ENCODE data around the gene CBX3. TPM values are rescaled to one million over a fixed set of nuclear protein-coding genes. Genes with fewer than 3 reads are reported as not detected.

The CBX3 gene
- total and polyA plus RNA-seq, 10 of the 15 experiments (the other 5 are each of a cell fraction or from before 2014, with no cell fraction given) = 153 to 307 (median 225) TPM

DNA sequence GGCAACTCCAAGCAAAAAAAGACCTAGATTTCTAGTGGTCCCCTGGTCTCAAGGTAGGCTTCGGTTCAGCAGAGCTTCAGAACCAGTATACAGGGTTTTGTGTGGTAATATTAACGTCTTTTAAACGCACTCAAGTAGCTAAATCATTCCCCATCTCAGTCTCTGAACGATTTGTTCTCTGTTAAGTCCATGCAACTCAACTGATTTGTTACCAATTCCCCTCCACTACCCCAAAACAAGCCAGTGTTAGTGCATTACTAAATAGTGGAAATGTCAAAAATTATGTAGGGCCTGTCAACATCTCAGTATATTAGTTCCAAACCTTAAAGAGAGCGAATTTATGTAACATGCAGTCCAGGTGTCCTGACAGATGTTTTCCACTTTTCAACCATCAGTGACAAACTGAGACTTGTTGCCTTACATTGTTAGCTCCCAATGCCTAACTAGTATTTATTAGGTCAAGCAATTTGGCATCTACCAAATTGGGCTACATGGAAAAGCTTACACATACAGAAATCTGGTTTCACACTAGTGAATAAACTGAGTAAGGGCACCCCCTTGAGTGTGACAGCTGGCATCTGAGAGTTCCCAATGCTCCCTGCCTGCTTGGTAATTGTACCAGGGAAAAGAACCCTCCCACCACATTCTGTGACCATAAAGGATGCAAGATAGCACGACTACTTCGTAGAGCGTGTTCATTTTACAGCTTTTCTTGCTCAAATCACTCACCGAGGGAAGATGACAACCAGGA, 13.2 kb upstream of the CBX3 start (continued):
- TF ChIP-seq ATF2 (IDR thresholded peaks at IDR 0.05; ENCODE audit: low read length) (peak; percentile 81), TCF3 (IDR thresholded peaks at IDR 0.05; ENCODE audit: borderline replicate concordance, insufficient read depth, low read depth, low read length) (peak; percentile 8; the same call in 1 of the 2 replicates), POLR2AphosphoS2 (IDR thresholded peaks at IDR 0.05; ENCODE audit: low read depth, low read length) (peak; percentile 66; the same call in 1 of the 2 replicates), CBFB (IDR thresholded peaks at IDR 0.05; ENCODE audit: low read depth) (peak; percentile 17; the same call in 1 of the 2 replicates), LARP7 (IDR thresholded peaks at IDR 0.05) (no peak), RUNX3 (IDR thresholded peaks at IDR 0.05; ENCODE audit: low read length) (no peak)
- TF ChIP-seq, protein P1, sequence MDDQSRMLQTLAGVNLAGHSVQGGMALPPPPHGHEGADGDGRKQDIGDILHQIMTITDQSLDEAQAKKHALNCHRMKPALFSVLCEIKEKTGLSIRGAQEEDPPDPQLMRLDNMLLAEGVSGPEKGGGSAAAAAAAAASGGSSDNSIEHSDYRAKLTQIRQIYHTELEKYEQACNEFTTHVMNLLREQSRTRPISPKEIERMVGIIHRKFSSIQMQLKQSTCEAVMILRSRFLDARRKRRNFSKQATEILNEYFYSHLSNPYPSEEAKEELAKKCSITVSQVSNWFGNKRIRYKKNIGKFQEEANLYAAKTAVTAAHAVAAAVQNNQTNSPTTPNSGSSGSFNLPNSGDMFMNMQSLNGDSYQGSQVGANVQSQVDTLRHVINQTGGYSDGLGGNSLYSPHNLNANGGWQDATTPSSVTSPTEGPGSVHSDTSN (IDR thresholded peaks at IDR 0.05; ENCODE audit: insufficient replicate concordance, low read depth, low read length) = no peak
- TF ChIP-seq, protein P2, sequence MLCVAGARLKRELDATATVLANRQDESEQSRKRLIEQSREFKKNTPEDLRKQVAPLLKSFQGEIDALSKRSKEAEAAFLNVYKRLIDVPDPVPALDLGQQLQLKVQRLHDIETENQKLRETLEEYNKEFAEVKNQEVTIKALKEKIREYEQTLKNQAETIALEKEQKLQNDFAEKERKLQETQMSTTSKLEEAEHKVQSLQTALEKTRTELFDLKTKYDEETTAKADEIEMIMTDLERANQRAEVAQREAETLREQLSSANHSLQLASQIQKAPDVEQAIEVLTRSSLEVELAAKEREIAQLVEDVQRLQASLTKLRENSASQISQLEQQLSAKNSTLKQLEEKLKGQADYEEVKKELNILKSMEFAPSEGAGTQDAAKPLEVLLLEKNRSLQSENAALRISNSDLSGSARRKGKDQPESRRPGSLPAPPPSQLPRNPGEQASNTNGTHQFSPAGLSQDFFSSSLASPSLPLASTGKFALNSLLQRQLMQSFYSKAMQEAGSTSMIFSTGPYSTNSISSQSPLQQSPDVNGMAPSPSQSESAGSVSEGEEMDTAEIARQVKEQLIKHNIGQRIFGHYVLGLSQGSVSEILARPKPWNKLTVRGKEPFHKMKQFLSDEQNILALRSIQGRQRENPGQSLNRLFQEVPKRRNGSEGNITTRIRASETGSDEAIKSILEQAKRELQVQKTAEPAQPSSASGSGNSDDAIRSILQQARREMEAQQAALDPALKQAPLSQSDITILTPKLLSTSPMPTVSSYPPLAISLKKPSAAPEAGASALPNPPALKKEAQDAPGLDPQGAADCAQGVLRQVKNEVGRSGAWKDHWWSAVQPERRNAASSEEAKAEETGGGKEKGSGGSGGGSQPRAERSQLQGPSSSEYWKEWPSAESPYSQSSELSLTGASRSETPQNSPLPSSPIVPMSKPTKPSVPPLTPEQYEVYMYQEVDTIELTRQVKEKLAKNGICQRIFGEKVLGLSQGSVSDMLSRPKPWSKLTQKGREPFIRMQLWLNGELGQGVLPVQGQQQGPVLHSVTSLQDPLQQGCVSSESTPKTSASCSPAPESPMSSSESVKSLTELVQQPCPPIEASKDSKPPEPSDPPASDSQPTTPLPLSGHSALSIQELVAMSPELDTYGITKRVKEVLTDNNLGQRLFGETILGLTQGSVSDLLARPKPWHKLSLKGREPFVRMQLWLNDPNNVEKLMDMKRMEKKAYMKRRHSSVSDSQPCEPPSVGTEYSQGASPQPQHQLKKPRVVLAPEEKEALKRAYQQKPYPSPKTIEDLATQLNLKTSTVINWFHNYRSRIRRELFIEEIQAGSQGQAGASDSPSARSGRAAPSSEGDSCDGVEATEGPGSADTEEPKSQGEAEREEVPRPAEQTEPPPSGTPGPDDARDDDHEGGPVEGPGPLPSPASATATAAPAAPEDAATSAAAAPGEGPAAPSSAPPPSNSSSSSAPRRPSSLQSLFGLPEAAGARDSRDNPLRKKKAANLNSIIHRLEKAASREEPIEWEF (IDR thresholded peaks at IDR 0.05; ENCODE audit: insufficient replicate concordance, low read depth, low read length) = peak; percentile 64

Measured in GM12878 (cell line).